HCT116 (cell line): Measurements from ENCODE around the gene NOD1. TPM values are rescaled to one million over a fixed set of nuclear protein-coding genes. Genes with fewer than 3 reads are reported as not detected.

Experiments
- ATAC-seq: fragments of 200-7000 bp; cut with Tn5 transposase; 2 replicates; pipeline ENCODE4 v1.9.1; 2020; ENCODE audit warnings: mild to moderate bottlenecking, moderate library complexity
- BruUV-seq: library from RNA; stranded (reverse); fragments of 400-500 nt; replicated peaks from 2 replicates; lab custom pipeline; 2021; lab: Mats Ljungman, UMichigan
- CTCF ChIA-PET: fragments of 300-600 bp; sonication (Branson Sonifier 250); formaldehyde crosslinking; loops from one replicate; lab custom pipeline; 2021; ENCODE audit warnings: antibody characterized with exemption; lab: Charles Lee
- POLR2A ChIA-PET: fragments of 300-600, 350-600 bp; sonication (Branson Sonifier 250); formaldehyde crosslinking; loops from one replicate; lab custom pipeline; 2021; ENCODE audit warnings: antibody characterized with exemption; lab: Charles Lee
- RAD21 ChIA-PET, 2 experiments: fragments of 300-600 bp; sonication (Branson Sonifier 250); formaldehyde crosslinking; loops; one replicate each; lab custom pipeline; 2023; ENCODE audit warnings: low total read pairs in 2 of 2; ENCODE audit not compliant: uncharacterized antibody in 2 of 2, unreplicated experiment in 2 of 2, low non-redundant PET in 1 of 2; lab: Charles Lee
- DNase-seq: peaks from one replicate; pipeline ENCODE4 v3.0.0-alpha.2; 2010; ENCODE audit warnings: low read depth, low spot score
- H2AFZ ChIP-seq: fragments of 200-600 bp; shearing (Covaris generic), sonication (generic); 2 replicates; pipeline ENCODE4 v1.6.1; 2017; ENCODE audit warnings: low read depth, mixed run types, mixed read lengths, antibody characterized with exemption, low read length; ENCODE audit not compliant: poor library complexity, severe bottlenecking
- H3K27ac ChIP-seq: 2 replicates; pipeline ENCODE4 v1.5.1; 2012; ENCODE audit warnings: low read depth, low read length
- H3K27me3 ChIP-seq: fragments of 200-600 bp; sonication (generic); 2 replicates; pipeline ENCODE4 v1.6.1; 2016; ENCODE audit warnings: mixed run types, low read length, mixed read lengths; ENCODE audit not compliant: insufficient read depth
- H3K36me3 ChIP-seq, 2 experiments: fragments of 200-500 bp in 1 of 2; fragments of 200-600 bp in 1 of 2; sonication (Bioruptor generic) in 1 of 2; sonication (generic) in 1 of 2; 2 replicates each; pipeline versions ENCODE4 v1.5.1 to v1.6.1; 2014 to 2016; ENCODE audit warnings: low read length in 2 of 2, inconsistent platforms in 1 of 2, mixed read lengths in 1 of 2, mixed run types in 1 of 2; ENCODE audit not compliant: insufficient read depth in 2 of 2, control insufficient read depth in 1 of 2
- H3K4me1 ChIP-seq, 2 experiments: fragments of 200-600 bp in 1 of 2; sonication (generic) in 1 of 2; 2 replicates each; pipeline versions ENCODE4 v1.5.1 to v1.6.1; 2012 to 2017; ENCODE audit warnings: low read length in 2 of 2, inconsistent platforms in 1 of 2, mild to moderate bottlenecking in 1 of 2, mixed read lengths in 1 of 2, mixed run types in 1 of 2, moderate library complexity in 1 of 2; ENCODE audit not compliant: insufficient read depth in 2 of 2, control insufficient read depth in 1 of 2
- H3K4me2 ChIP-seq: fragments of 200-600 bp; sonication (generic); 2 replicates; pipeline ENCODE4 v1.6.1; 2017; ENCODE audit warnings: mixed run types, low read length, mixed read lengths
- H3K4me3 ChIP-seq, 2 experiments: fragments of 200-600 bp in 1 of 2; sonication (generic) in 1 of 2; replicated peaks in 1 of 2; 2 replicates each; pipeline ENCODE4 v1.5.1; 2011 to 2016; ENCODE audit warnings: low read length in 2 of 2, control low read depth in 1 of 2, low read depth in 1 of 2, mild to moderate bottlenecking in 1 of 2, mixed read lengths in 1 of 2, mixed run types in 1 of 2
- H3K79me2 ChIP-seq: fragments of 200-600 bp; sonication (generic); 2 replicates; pipeline ENCODE4 v1.6.1; 2017; ENCODE audit warnings: mild to moderate bottlenecking, mixed run types, low read length, moderate library complexity, mixed read lengths; ENCODE audit not compliant: insufficient read depth
- H3K9ac ChIP-seq: fragments of 200-600 bp; sonication (generic); 2 replicates; pipeline ENCODE4 v1.6.1; 2016; ENCODE audit warnings: low read length, mixed read lengths
- H3K9me2 ChIP-seq: fragments of 200-600 bp; sonication (generic), shearing (Covaris generic); 2 replicates; pipeline ENCODE4 v1.6.1; 2017; ENCODE audit warnings: mixed run types, mild to moderate bottlenecking, moderate library complexity; ENCODE audit not compliant: insufficient read depth
- H3K9me3 ChIP-seq, 2 experiments: fragments of 200-500 bp in 1 of 2; fragments of 200-600 bp in 1 of 2; sonication (Bioruptor generic) in 1 of 2; sonication (generic) in 1 of 2; 2 replicates each; pipeline ENCODE4 v1.6.1; 2014 to 2017; ENCODE audit warnings: low read length in 2 of 2, mixed read lengths in 2 of 2, inconsistent platforms in 1 of 2, low read depth in 1 of 2, mild to moderate bottlenecking in 1 of 2, mixed run types in 1 of 2, moderate library complexity in 1 of 2; ENCODE audit not compliant: control insufficient read depth in 1 of 2, insufficient read depth in 1 of 2
- H4K20me1 ChIP-seq: fragments of 200-600 bp; sonication (generic), shearing (Covaris generic); 2 replicates; pipeline ENCODE4 v1.6.1; 2017; ENCODE audit warnings: mixed run types, mild to moderate bottlenecking, moderate library complexity; ENCODE audit not compliant: insufficient read depth
- CBX3 ChIP-seq: IDR thresholded peaks from 2 replicates; pipeline ENCODE4 v1.6.1; 2012; ENCODE audit warnings: low read depth
- EZH2 ChIP-seq: fragments of 200-600 bp; sonication (generic); IDR thresholded peaks from 2 replicates; pipeline ENCODE4 v1.6.1; 2017; ENCODE audit warnings: antibody characterized with exemption, mixed run types
- JUND ChIP-seq: IDR thresholded peaks from 2 replicates; pipeline ENCODE4 v1.6.1; 2012
- POLR2A ChIP-seq: IDR thresholded peaks from 2 replicates; pipeline ENCODE4 v1.7.0; 2011; ENCODE audit warnings: borderline replicate concordance; ENCODE audit not compliant: insufficient read depth, insufficient read length; ENCODE audit errors: extremely low read depth
- RAD21 ChIP-seq: IDR thresholded peaks from 2 replicates; pipeline ENCODE4 v1.6.1; 2012; ENCODE audit warnings: low read depth, mild to moderate bottlenecking
- SIN3A ChIP-seq: IDR thresholded peaks from 2 replicates; pipeline ENCODE4 v1.6.1; 2012; ENCODE audit warnings: low read depth
- TCF7L2 ChIP-seq: IDR thresholded peaks from 2 replicates; pipeline ENCODE4 v1.7.0; 2011; ENCODE audit warnings: borderline replicate concordance, inconsistent platforms; ENCODE audit not compliant: insufficient read depth, insufficient read length; ENCODE audit errors: extremely low read depth
- YY1 ChIP-seq: IDR thresholded peaks from 2 replicates; pipeline ENCODE4 v1.6.1; 2011; ENCODE audit warnings: low read length, low read depth, moderate library complexity, mild to moderate bottlenecking; ENCODE audit not compliant: insufficient replicate concordance; ENCODE audit errors: extremely low read depth
- intact Hi-C: fragments of 100-400 bp; cut with micrococcal nuclease; formaldehyde crosslinking; loops from 2 replicates; pipeline ENCODE4 v1.10.0; 2022
- total RNA-seq: library from RNA; stranded (reverse); gene quantifications from one replicate; pipeline ENCODE4 v1.2.1, GENCODE V29; 2021; ENCODE audit not compliant: unreplicated experiment
- TF ChIP-seq, protein P1 (sequence below): IDR thresholded peaks from 2 replicates; pipeline ENCODE4 v1.6.1; 2012
- TF ChIP-seq, protein P2 (sequence below): IDR thresholded peaks from 2 replicates; pipeline ENCODE4 v1.6.1; 2012; ENCODE audit warnings: low read depth
- TF ChIP-seq, protein P3 (sequence below), 3 experiments: fragments of 200-600 bp in 1 of 3; sonication (generic) in 1 of 3; IDR thresholded peaks in 2 of 3; conservative IDR thresholded peaks in 1 of 3; 2 replicates each; pipeline ENCODE4 v1.5.1; 2012 to 2017; ENCODE audit warnings: low read depth in 2 of 3, low read length in 2 of 3, antibody characterized with exemption in 1 of 3, borderline replicate concordance in 1 of 3, control low read depth in 1 of 3, mild to moderate bottlenecking in 1 of 3, mixed read lengths in 1 of 3, mixed run types in 1 of 3, moderate library complexity in 1 of 3; ENCODE audit not compliant: insufficient read depth in 1 of 3

The NOD1 gene
- total RNA-seq, 1 experiment from 2014 or later: 5.9 TPM

DNA sequence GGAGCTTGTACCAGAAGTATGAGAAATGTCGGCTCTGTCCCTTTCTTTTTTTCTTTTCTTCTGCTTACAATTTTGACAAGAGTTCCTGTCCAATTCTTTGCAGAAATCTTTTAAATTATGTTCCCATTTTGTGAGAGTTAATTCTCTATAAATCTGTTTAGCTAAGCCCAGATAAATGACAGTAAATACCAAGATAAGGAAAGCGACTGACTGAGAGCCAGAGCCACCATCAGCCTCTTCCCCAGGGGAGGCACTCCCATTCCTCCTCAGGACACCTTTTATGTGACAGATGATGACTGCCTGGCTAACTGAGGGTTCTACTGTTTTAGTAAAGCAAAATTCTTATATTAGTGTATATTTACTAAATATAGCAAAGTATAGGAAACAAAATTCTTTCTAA is 32.9 kb upstream of the NOD1 start:
- ATAC-seq (no peak), DNase-seq (no peak)
- Histone ChIP-seq H3K9me3 (no peaks in the 10 kb centered on the region), H3K4me1 (no peaks in the 10 kb centered on the region), H3K9ac (no peak overlapping the region), H4K20me1 (no peaks in the 10 kb centered on the region), H3K79me2 (no peaks in the 10 kb centered on the region), H3K27me3 (no peaks in the 10 kb centered on the region), H3K27ac (no peak overlapping the region), H3K9me2 (no peaks in the 10 kb centered on the region), H2AFZ (no peak overlapping the region), H3K36me3 (no peaks in the 10 kb centered on the region), H3K4me2 (no peak overlapping the region), H3K4me3 (no peak overlapping the region)
- intact Hi-C loops: no loop called here
- CTCF ChIA-PET: interaction anchor here (0.9 to 2.1 kb wide), 3 partner anchors 39 to 54 kb away, joined by 3 to 10 read pairs (median 4); no protein-coding TSS in a partner anchor
- POLR2A ChIA-PET: no interaction called here
- RAD21 ChIA-PET: interaction anchor here in 1 of 2 experiments (1.8 kb wide), 1 partner anchor 53 kb away, joined by 4 read pairs; no protein-coding TSS in a partner anchor
- BruUV-seq: no TSS peak
- TF ChIP-seq POLR2A (no peak), SIN3A (no peak), TCF7L2 (no peak), EZH2 (no peak), RAD21 (no peak)
- TF ChIP-seq, protein P1, sequence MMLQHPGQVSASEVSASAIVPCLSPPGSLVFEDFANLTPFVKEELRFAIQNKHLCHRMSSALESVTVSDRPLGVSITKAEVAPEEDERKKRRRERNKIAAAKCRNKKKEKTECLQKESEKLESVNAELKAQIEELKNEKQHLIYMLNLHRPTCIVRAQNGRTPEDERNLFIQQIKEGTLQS: no peak
- TF ChIP-seq, all 23 proteins: peak for 0

DNA sequence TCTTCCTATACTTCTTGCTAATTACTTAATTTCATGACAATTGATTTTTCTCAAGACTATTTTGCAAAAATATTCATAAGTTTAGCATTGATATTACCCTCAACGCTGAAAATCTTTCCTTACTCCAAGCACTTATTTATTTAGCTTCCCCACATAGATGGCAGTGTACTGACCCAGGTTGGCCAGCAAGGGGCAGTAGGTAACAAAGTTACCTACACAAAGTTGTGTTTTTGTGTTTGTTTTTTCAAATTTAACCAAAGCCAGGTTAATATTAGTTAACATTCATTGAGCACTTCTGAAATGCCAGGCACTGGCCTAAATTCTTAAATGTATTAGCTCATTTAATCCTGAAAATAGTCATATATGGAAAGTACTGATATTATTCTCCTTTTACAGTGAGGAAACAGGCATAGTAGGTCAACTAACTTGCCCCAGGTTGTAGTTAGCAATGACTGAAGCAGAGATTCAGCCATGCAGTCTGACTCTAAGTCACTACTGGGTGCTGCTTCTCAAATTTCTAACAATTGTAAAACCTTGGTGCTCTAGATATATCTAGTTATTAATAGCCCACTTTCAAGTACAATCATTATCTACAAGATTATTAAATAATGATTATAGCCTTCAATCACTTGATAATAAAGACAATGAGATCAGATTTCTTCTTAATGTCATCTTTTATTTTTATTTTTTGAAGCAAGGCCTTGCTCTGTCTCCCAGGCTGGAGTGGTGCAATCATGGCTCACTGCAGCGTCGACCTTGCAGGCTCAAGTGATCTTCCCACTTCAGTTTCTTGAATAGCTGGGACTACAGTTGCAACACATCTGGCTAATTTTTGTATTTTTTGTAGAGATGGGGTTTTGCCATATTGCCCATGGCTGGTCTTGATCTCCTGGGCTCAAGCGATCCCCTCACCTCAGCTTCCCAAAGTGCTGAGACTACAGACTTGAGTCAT is 31.8 kb upstream of the NOD1 start:
- Histone ChIP-seq H3K9ac (no peak overlapping the region), H4K20me1 (no peaks in the 10 kb centered on the region), H3K4me1 (peaks cover 0 to 5% of the 10 kb centered on the region in 2 experiments; a peak in 1 of 4 replicates), H3K36me3 (no peaks in the 10 kb centered on the region), H3K9me3 (no peaks in the 10 kb centered on the region), H3K4me3 (no peak overlapping the region), H3K79me2 (no peaks in the 10 kb centered on the region), H3K9me2 (no peaks in the 10 kb centered on the region), H2AFZ (no peak overlapping the region), H3K27me3 (no peaks in the 10 kb centered on the region), H3K4me2 (no peak overlapping the region), H3K27ac (no peak overlapping the region)
- TF ChIP-seq YY1: no peak
- TF ChIP-seq RAD21: peak; percentile 68
- TF ChIP-seq, protein P2, sequence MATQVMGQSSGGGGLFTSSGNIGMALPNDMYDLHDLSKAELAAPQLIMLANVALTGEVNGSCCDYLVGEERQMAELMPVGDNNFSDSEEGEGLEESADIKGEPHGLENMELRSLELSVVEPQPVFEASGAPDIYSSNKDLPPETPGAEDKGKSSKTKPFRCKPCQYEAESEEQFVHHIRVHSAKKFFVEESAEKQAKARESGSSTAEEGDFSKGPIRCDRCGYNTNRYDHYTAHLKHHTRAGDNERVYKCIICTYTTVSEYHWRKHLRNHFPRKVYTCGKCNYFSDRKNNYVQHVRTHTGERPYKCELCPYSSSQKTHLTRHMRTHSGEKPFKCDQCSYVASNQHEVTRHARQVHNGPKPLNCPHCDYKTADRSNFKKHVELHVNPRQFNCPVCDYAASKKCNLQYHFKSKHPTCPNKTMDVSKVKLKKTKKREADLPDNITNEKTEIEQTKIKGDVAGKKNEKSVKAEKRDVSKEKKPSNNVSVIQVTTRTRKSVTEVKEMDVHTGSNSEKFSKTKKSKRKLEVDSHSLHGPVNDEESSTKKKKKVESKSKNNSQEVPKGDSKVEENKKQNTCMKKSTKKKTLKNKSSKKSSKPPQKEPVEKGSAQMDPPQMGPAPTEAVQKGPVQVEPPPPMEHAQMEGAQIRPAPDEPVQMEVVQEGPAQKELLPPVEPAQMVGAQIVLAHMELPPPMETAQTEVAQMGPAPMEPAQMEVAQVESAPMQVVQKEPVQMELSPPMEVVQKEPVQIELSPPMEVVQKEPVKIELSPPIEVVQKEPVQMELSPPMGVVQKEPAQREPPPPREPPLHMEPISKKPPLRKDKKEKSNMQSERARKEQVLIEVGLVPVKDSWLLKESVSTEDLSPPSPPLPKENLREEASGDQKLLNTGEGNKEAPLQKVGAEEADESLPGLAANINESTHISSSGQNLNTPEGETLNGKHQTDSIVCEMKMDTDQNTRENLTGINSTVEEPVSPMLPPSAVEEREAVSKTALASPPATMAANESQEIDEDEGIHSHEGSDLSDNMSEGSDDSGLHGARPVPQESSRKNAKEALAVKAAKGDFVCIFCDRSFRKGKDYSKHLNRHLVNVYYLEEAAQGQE: no peak
- TF ChIP-seq, protein P3, sequence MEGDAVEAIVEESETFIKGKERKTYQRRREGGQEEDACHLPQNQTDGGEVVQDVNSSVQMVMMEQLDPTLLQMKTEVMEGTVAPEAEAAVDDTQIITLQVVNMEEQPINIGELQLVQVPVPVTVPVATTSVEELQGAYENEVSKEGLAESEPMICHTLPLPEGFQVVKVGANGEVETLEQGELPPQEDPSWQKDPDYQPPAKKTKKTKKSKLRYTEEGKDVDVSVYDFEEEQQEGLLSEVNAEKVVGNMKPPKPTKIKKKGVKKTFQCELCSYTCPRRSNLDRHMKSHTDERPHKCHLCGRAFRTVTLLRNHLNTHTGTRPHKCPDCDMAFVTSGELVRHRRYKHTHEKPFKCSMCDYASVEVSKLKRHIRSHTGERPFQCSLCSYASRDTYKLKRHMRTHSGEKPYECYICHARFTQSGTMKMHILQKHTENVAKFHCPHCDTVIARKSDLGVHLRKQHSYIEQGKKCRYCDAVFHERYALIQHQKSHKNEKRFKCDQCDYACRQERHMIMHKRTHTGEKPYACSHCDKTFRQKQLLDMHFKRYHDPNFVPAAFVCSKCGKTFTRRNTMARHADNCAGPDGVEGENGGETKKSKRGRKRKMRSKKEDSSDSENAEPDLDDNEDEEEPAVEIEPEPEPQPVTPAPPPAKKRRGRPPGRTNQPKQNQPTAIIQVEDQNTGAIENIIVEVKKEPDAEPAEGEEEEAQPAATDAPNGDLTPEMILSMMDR (IDR thresholded peaks at IDR 0.05 in 2 of 3, conservative IDR thresholded peaks at IDR 0.05 in 1 of 3; ENCODE audit: borderline replicate concordance in 1 of 3, insufficient read depth in 1 of 3, low read depth in 2 of 3, low read length in 2 of 3): peak; percentile 70 to 85 (median 71); a peak in 5 of 6 replicates
- TF ChIP-seq CBX3: no peak
- no peak for TF ChIP-seq JUND
- ATAC-seq (peak; percentile 71), DNase-seq (peak; percentile 36)
- ChIA-PET POLR2A (no interaction called here), CTCF (interaction anchor here (0.9 to 2.1 kb wide), 3 partner anchors 40 to 55 kb away, joined by 3 to 10 read pairs (median 4); no protein-coding TSS in a partner anchor), RAD21 (interaction anchor here in 1 of 2 experiments (1.8 kb wide), 1 partner anchor 54 kb away, joined by 4 read pairs; no protein-coding TSS in a partner anchor)
- intact Hi-C loops: loop anchor here (1.0 kb wide), 1 partner anchor 54 kb away; no protein-coding TSS in a partner anchor
- no TSS peak for BruUV-seq
